HG03354 (cell line): ENCODE measurements around the gene LRRC55.

Source experiments
- ATAC-seq: cut with Tn5 transposase; IDR thresholded peaks from one replicate; pipeline ENCODE4 v1.9.1; 2021; ENCODE audit warnings: mild to moderate bottlenecking; ENCODE audit not compliant: unreplicated experiment, poor library complexity, severe bottlenecking

Gene LRRC55

GRCh38 chr11:57230791-57231538 lies 49.2 kb downstream of the LRRC55 start:
- ATAC-seq: no peak

DNA sequence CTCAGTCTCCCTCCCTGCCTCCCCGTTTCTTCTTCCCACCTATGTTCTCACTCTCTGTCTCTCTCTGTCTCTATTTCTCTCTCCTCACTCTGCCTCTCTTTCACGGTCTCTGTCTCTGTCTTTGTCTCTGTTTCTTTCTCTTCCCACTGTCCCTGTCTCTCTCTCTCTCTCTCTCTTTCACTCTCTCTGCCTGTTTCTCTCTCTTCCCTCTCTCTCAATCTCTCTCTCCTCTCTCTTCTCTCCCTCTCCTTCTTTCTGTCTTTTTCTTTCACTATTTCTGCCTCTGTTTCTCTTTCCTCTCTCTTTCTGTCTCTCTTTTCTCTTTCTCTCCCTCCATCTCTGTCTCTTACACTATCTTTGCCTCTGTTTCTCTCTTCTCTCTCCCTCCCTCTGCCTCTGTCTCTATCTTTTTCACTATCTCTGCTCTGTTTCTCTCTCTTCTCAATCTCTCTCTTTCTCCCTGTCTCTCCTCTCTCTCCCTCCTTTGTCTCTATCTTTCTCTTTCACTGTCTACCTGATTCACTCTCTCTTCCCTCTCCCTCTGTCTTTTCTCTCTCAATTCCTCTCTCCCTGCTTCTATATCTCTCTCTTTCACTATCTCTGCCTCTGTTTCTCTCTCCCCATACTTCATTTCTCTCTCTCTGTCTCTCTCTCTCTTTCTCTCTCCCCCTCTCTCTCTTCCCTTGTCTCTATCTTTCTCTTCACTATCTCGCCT lies 49.9 kb downstream of the LRRC55 start:
- no peak for ATAC-seq

GRCh38 chr11:57233702-57234101 lies 51.9 kb downstream of the LRRC55 start:
- ATAC-seq: no peak

DNA sequence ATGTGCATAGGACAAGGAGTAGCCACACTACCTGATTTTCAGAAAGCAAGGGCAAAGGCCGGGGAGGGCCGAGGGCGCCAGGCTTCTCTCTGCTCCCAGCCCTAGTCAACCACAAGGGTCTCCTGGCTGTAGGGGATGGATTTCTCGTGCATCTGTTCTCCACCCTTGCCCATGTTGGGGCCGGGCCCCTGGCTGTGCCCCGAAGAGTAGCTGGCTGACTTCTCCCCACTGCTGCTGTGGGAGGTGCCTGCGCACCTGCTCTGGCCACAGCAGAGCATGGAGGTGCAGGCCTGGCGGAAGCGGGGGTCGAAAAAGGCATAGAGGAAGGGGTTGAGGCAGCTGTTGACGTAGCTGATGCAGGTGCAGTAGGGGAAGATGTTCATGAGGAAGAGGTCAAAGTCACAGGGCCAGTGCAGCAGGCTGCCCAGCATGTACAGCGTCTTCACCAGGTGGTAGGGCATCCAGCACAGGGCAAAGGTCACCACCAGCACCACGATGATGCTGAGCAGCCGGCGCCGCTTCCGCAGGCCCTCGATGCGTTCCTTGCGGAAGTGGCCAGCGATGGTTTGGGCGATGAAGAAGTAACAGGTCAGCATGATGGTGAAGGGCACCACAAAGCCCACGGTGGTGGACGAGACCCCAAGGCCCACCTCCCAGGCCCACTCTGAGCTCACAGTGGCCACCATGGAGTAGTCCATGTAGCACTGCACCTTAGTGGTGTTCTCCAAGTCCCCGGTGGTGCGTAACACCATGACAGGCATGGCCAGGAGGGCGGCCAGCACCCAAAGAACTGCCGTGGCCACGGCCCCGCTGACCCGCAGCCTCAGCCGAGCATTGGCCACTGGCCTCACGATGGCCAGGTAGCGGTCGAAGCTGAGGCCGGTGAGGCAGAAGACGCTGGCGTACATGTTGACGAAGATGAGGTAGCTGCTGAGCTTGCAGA lies 54.3 kb downstream of the LRRC55 start:
- ATAC-seq: no peak

DNA sequence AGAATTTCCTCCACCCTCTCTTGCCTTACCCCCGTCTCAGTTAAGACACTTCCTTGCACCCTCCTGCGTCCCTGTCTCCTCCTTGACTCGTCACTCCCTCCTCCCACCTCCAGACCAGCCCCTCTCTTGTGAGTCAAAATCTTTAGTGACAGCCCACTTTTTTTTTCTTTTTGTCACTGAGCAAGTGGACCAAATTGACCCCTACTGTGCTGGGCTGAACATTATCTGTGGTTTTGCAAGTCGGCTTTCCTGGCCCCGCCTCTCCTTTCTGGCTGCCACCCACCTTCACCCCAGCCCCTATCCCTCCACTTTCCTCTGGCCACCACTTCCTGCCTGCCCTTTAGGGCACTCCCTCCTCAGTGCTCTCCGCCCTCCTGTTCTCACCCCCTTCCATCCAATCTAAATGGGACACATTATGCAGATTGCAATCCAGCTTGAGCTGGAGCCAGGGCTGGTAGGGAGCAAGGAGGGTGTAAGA lies 55.5 kb downstream of the LRRC55 start, which contains the start of gene APLNR:
Gene APLNR, minus strand, starts transcription at position 47 of the 478 bp plus-strand sequence. CDS start 246 bp downstream, outside the sequence.
- no peak for ATAC-seq

DNA sequence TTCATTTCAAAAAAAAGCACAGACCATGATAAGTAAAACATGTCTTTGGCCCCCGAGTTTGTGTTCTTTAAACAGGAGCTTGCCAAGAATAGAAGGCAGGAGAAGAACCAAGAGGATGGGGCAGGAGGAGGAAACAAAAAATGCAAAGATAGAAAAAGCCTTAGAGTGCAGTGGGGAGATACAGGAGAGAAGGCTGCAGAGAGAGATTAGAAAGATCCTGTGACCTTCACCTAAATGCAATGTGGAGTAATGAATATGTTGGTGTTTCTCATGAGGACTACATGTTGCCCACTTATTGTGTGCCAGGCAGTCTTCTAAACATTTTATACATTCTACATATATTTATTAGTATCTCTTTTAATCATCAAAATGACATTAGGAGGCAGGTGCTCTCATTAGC lies 57.6 kb downstream of the LRRC55 start:
- no peak for ATAC-seq

DNA sequence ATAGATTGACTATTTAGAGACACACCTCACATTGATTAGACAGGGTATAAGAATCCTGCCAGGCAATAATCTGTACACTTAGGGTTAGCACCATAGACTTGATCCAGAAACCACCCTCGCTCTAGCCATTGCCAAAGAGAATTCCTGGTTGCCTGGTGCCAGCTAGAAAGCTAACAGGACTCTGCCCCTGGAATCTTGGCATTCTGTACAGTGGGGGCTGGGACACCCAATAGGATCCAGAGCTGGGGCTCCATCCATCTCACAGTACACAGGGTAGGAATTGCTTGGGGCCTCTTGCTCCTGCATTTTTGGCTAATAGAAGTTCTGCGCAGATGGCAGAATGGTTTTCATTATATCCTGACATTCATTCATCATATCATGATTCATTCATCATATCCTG lies 58.3 kb downstream of the LRRC55 start:
- no peak for ATAC-seq

DNA sequence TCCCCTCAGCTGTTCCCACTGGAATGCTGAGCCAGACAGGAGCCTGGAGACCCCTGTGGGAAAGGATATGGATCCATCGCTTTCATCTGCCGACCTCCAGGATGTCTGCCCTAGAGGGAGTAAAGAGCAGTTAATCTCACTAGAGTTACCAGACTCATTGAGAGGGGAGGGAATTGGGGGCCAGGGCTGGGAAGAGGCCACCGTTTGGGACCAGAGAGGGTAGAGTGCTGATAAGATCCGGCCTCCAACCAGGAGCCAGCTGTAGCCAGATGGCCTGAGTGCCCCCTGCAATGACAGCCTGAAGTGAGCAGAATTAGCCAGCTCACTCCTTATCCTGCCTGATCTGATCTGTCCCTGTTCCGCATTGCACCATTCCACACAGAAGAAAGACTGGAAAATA lies 59.0 kb downstream of the LRRC55 start:
- ATAC-seq: no peak
